Smooth muscle cell (in vitro differentiated cells): Measurements from ENCODE around the gene FCHSD2. TPM values are rescaled to one million over a fixed set of nuclear protein-coding genes. Genes with fewer than 3 reads are reported as not detected.

Experiments
- DNase-seq: peaks from one replicate; lab custom pipeline; 2025; ENCODE audit not compliant: unreplicated experiment; lab: John Stamatoyannopoulos, UW
- H2AFZ ChIP-seq: fragments of 200-600 bp; sonication (generic); 2 replicates; pipeline ENCODE4 v1.6.0; 2016; ENCODE audit warnings: antibody characterized with exemption, low read depth, mild to moderate bottlenecking
- H3F3A ChIP-seq: fragments of 200-600 bp; sonication (generic); 2 replicates; pipeline ENCODE4 v1.6.0; 2017; ENCODE audit warnings: antibody characterized with exemption, low read depth
- H3K27ac ChIP-seq: fragments of 200-600 bp; sonication (generic); 2 replicates; pipeline ENCODE4 v1.5.1; 2016; ENCODE audit warnings: low read depth, mild to moderate bottlenecking
- H3K27me3 ChIP-seq: fragments of 200-600 bp; sonication (generic); 2 replicates; pipeline ENCODE4 v1.6.1; 2016; ENCODE audit warnings: low read depth, mild to moderate bottlenecking
- H3K36me3 ChIP-seq: fragments of 200-600 bp; sonication (generic); 2 replicates; pipeline ENCODE4 v1.5.1; 2016; ENCODE audit warnings: low read depth
- H3K4me1 ChIP-seq: fragments of 200-600 bp; sonication (generic); 2 replicates; pipeline ENCODE4 v1.5.1; 2016; ENCODE audit warnings: low read depth
- H3K4me2 ChIP-seq: fragments of 200-600 bp; sonication (generic); 2 replicates; pipeline ENCODE4 v1.6.0; 2016; ENCODE audit warnings: mild to moderate bottlenecking
- H3K4me3 ChIP-seq: fragments of 200-600 bp; sonication (generic); 2 replicates; pipeline ENCODE4 v1.5.1; 2016; ENCODE audit warnings: mild to moderate bottlenecking
- H3K79me2 ChIP-seq: fragments of 200-600 bp; sonication (generic); 2 replicates; pipeline ENCODE4 v1.6.0; 2016; ENCODE audit warnings: low read depth, mild to moderate bottlenecking
- H3K9ac ChIP-seq: fragments of 200-600 bp; sonication (generic); 2 replicates; pipeline ENCODE4 v1.6.0; 2016; ENCODE audit warnings: low read depth
- H3K9me3 ChIP-seq: fragments of 200-600 bp; sonication (generic); replicated peaks from 2 replicates; pipeline ENCODE4 v1.5.1; 2016; ENCODE audit warnings: low read depth
- H4K20me1 ChIP-seq: fragments of 200-600 bp; sonication (generic); 2 replicates; pipeline ENCODE4 v1.6.0; 2016; ENCODE audit warnings: low read depth
- WGBS: methylation state at CpG from one replicate; pipeline ENCODE4 v1.1.7; 2016; ENCODE audit warnings: low lambda C conversion rate; 5-methylcytosine and 5-hydroxymethylcytosine counted together
- polyA plus RNA-seq: library from polyadenylated mRNA; unstranded; fragments of >200 nt; fragmentation: Nextera tagmentation; extraction: Ambion mirVana; gene quantifications from 2 replicates; pipeline ENCODE4 v1.2.1, GENCODE V29; 2016
- total RNA-seq: library from RNA; depleted of rRNA; stranded (reverse); fragments of >200 nt; gene quantifications from 2 replicates; pipeline ENCODE4 v1.2.3, GENCODE V29; 2014
- TF ChIP-seq, protein P1 (sequence below): fragments of 200-600 bp; sonication (generic); IDR thresholded peaks from 2 replicates; pipeline ENCODE4 v1.5.1; 2017; ENCODE audit warnings: borderline replicate concordance, mild to moderate bottlenecking, antibody characterized with exemption; ENCODE audit not compliant: insufficient read depth, poor library complexity, severe bottlenecking

The FCHSD2 gene
- total and polyA plus RNA-seq, 2 experiments from 2014 or later, result 14.6 to 24.3 TPM

DNA sequence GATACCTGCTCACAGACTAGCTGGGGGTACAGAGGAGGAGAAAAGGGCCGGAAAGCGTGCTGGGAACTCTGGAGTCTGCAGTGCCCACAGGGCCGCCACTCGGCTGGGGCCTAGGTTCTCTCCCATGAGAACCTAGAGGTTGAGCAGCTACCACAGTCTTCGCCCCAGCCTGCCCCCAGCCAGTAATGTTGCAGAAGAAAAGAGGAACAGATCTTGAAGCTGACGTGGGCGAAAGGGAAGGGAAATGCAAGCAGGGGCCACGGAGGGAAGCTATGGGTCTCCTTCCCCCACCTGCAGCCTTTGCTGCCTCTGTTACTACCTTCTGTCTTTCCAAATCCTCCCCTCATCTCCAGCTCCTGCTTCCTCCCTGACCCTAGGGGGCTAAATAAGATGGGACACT lies 47.2 kb upstream of the FCHSD2 start:
- Histone ChIP-seq H2AFZ (no peak overlapping the region), H3K27me3 (no peaks in the 10 kb centered on the region), H3K4me2 (no peak overlapping the region), H3K4me1 (no peaks in the 10 kb centered on the region), H3K27ac (no peak overlapping the region), H3F3A (no peaks in the 10 kb centered on the region), H3K36me3 (no peaks in the 10 kb centered on the region), H3K9ac (no peak overlapping the region), H3K79me2 (no peaks in the 10 kb centered on the region), H4K20me1 (no peaks in the 10 kb centered on the region), H3K9me3 (no peaks in the 10 kb centered on the region), H3K4me3 (no peak overlapping the region)
- TF ChIP-seq, protein P1, sequence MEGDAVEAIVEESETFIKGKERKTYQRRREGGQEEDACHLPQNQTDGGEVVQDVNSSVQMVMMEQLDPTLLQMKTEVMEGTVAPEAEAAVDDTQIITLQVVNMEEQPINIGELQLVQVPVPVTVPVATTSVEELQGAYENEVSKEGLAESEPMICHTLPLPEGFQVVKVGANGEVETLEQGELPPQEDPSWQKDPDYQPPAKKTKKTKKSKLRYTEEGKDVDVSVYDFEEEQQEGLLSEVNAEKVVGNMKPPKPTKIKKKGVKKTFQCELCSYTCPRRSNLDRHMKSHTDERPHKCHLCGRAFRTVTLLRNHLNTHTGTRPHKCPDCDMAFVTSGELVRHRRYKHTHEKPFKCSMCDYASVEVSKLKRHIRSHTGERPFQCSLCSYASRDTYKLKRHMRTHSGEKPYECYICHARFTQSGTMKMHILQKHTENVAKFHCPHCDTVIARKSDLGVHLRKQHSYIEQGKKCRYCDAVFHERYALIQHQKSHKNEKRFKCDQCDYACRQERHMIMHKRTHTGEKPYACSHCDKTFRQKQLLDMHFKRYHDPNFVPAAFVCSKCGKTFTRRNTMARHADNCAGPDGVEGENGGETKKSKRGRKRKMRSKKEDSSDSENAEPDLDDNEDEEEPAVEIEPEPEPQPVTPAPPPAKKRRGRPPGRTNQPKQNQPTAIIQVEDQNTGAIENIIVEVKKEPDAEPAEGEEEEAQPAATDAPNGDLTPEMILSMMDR, result no peak
- no peak for DNase-seq
- 82% methylated on average over 7 of the region's 8 CpGs for WGBS

DNA sequence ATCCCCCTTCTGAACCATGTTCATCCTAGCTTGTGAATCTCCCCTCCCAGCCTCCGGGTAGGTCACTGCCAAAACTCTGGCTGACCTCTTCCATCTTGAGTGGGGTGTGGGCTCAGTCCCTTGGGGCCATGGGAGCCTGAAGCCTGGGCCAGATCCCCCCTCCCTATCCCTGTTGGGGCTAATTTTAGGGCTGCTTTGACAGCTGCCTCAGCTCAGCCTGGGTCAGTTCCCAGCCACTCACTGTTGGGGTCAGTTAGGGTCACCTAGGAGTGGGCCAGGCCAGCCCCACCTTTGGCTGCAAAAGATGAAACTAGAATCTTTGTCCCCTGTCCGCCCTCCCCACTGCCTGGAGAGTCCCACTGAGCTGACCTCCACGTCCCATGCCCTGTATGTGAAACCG lies 46.2 kb upstream of the FCHSD2 start:
- no peaks in the 10 kb centered on the region for H3F3A ChIP-seq
- H3K4me3 ChIP-seq, result no peak overlapping the region
- H3K4me2 ChIP-seq, result no peak overlapping the region
- no peaks in the 10 kb centered on the region for H3K4me1 ChIP-seq
- no peaks in the 10 kb centered on the region for H3K27me3 ChIP-seq
- H4K20me1 ChIP-seq, result no peaks in the 10 kb centered on the region
- WGBS, result 83% methylated on average over 4 of the region's 4 CpGs
- H2AFZ ChIP-seq, result no peak overlapping the region
- DNase-seq, result no peak
- no peaks in the 10 kb centered on the region for H3K9me3 ChIP-seq
- H3K79me2 ChIP-seq, result no peaks in the 10 kb centered on the region
- H3K9ac ChIP-seq, result no peak overlapping the region
- no peak overlapping the region for H3K27ac ChIP-seq
- TF ChIP-seq, protein P1, result no peak
- H3K36me3 ChIP-seq, result no peaks in the 10 kb centered on the region

DNA sequence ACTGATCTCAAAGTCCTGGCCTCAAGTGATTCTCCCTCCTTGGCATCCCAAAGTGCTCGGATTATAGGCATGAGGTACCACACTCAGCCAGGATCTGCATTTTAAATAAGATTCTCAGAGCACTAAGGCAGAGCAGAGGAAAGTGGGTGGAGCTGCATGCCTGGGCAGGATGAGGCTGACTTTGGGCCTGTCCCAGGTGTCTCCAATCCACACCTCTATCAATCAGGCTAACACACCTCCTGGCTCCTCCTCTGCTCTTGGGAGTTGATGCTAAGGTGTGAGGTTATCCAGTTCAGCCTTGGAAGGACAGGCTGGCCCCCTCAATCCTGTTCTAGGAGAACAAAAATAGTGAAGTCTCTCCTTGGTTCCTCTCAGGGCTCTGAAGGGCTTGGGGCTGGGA lies 45.7 kb upstream of the FCHSD2 start:
- H3K79me2 ChIP-seq, result no peaks in the 10 kb centered on the region

DNA sequence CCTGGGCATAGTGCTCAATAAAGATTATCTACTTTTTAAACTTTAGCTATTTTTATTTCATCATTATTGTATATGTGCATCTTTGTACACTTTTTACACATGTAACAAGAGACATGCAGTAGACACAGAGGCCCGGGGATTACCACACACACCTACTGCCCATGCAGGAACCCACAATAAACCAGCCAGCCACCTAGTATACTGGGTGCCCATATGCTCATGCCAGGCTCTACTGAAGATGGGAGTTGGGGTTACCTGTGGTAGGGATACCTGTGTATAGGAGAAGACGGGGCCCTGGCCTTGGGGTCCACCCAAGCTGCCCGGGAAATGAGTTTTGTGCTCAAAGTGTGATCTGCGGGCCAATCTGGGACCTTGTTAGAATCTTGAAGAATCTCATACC lies 44.8 kb upstream of the FCHSD2 start:
- Histone ChIP-seq H3K4me2 (no peak overlapping the region), H3K9me3 (no peaks in the 10 kb centered on the region), H4K20me1 (no peaks in the 10 kb centered on the region), H3K27ac (no peak overlapping the region), H3K27me3 (no peaks in the 10 kb centered on the region), H3K9ac (no peak overlapping the region), H3F3A (no peaks in the 10 kb centered on the region), H3K4me1 (no peaks in the 10 kb centered on the region), H2AFZ (no peak overlapping the region), H3K79me2 (no peaks in the 10 kb centered on the region), H3K4me3 (no peak overlapping the region), H3K36me3 (no peaks in the 10 kb centered on the region)
- DNase-seq, result no peak
- WGBS, result 63% methylated on average over 4 of the region's 4 CpGs
- TF ChIP-seq, protein P1, result no peak

More for the DNA sequence above, 45.7 kb upstream of the FCHSD2 start:
- DNase-seq, result no peak
- Histone ChIP-seq H3K9me3 (no peaks in the 10 kb centered on the region), H3K27ac (no peak overlapping the region), H3K9ac (no peak overlapping the region), H2AFZ (no peak overlapping the region), H3K4me1 (no peaks in the 10 kb centered on the region), H4K20me1 (no peaks in the 10 kb centered on the region), H3K36me3 (no peaks in the 10 kb centered on the region), H3K27me3 (no peaks in the 10 kb centered on the region), H3K4me2 (no peak overlapping the region), H3F3A (no peaks in the 10 kb centered on the region), H3K4me3 (no peak overlapping the region)
- 70% methylated on average over 1 of the region's 1 CpG for WGBS
- TF ChIP-seq, protein P1, result no peak
